ENCODE results near the gene ZNF831. TPM values are rescaled to one million over a fixed set of nuclear protein-coding genes. Genes with fewer than 3 reads are reported as not detected.
A peak's percentile ranks its signal among the peaks of the same experiment; 100 is the strongest.

Gene ZNF831
- total RNA-seq, 4 donors from 2014 or later = 0.20 to 3.8 (median 2.3) TPM

DNA sequence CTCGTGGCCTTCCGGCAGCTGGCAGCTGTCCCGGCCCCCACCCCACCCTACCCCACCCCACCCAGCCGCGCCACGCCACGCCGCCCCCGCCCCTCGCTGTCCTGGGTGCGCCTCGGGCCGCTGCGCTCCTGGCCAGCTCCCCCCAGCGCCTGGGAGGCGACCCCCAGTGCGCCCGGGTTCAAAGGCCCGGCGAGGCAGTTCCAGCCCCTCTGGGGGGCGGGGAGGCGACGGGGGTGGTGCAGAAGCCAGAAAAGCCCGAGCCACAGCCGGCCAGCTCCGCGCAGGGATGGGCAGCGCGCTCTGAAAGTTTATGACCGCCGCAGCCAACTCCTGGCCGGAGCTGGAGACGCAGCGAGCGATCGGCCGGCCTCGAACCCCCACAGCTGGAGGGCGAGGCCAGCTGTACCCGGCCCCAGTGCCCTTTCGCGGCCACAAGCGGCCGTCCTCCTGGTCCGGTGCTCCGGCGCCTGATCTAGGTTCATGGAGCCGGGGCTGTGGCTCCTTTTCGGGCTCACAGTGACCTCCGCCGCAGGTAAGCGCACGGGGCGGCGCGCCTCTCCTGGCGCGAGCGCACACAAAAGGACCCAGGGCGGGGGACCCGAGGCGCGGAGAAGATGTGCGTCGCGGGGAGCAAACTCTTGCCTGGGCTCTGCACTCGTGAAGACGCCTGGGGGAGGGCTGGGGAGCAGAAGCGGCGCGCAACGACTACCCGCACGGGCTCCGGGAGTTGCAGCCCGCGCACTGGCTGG lies 136.9 kb downstream of the ZNF831 start, which contains the start of gene EDN3:
TSS of gene EDN3 (plus strand) at position 279 of the 749 bp plus-strand sequence. CDS start at position 481, 202 bp downstream.
- 8% methylated on average over 38 of the region's 77 CpGs; no CpG with 5 or more reads in 1 of the 2 donors for WGBS, 2 donors (ENCODE audit: low coverage in 1 of 2)
- Histone ChIP-seq H3K9me3 (no peaks in the 10 kb centered on the region), H3K4me3 (peak within 1 kb of the TSS in 3 of 4 donors; percentile 40 to 62 (median 49)), H3K27ac (peak within 1 kb of the TSS; percentile 71 to 86 (median 80)), H3K36me3 (no peaks in the 10 kb centered on the region), H3K4me1 (peaks cover 0 to 15% (median 14%) of the 10 kb centered on the region in 4 donors), H3K27me3 (peaks cover 40% of the 10 kb centered on the region)
- intact Hi-C loops (cut with DNase I; ENCODE audit: low total_unique reads) (no loop called here), in situ Hi-C loops (cut with MboI; ENCODE audit: low pct_ligation_motif_present in 1 of 4, low pct_unique_long_range_greater_than_20kb in 1 of 4, low sequenced_read_pairs in 3 of 4) (no loop called here)
- TF ChIP-seq POLR2AphosphoS5 (IDR thresholded peaks at IDR 0.05) = no peak
- TF ChIP-seq EP300 (IDR thresholded peaks at IDR 0.05; ENCODE audit: low read depth) = no peak
- no peak for TF ChIP-seq POLR2A (IDR thresholded peaks at IDR 0.05)
- TF ChIP-seq, protein P1, sequence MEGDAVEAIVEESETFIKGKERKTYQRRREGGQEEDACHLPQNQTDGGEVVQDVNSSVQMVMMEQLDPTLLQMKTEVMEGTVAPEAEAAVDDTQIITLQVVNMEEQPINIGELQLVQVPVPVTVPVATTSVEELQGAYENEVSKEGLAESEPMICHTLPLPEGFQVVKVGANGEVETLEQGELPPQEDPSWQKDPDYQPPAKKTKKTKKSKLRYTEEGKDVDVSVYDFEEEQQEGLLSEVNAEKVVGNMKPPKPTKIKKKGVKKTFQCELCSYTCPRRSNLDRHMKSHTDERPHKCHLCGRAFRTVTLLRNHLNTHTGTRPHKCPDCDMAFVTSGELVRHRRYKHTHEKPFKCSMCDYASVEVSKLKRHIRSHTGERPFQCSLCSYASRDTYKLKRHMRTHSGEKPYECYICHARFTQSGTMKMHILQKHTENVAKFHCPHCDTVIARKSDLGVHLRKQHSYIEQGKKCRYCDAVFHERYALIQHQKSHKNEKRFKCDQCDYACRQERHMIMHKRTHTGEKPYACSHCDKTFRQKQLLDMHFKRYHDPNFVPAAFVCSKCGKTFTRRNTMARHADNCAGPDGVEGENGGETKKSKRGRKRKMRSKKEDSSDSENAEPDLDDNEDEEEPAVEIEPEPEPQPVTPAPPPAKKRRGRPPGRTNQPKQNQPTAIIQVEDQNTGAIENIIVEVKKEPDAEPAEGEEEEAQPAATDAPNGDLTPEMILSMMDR (IDR thresholded peaks at IDR 0.05) = no peak
- DNase-seq = peak; percentile 60

DNA sequence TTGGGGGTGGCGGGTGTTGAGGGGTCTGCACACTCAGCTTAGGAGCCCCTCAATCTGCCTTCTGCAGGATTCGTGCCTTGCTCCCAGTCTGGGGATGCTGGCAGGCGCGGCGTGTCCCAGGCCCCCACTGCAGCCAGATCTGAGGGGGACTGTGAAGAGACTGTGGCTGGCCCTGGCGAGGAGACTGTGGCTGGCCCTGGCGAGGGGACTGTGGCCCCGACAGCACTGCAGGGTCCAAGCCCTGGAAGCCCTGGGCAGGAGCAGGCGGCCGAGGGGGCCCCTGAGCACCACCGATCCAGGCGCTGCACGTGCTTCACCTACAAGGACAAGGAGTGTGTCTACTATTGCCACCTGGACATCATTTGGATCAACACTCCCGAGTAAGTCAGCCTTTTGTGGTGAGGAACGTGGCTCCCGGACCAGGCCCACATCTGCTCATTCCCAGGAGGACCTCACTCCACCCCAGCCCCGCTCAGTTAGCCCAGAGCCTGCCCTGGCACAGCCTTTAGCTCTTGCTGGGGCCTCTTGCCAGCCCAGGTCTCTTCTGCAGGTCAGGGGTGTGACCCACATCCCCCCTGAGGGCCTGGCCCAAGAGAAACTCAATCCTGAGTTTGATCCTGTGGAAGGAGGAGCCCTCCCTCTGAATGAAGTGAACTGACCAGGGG lies 137.9 kb downstream of the ZNF831 start:
- Histone ChIP-seq H3K36me3 (no peaks in the 10 kb centered on the region), H3K4me3 (peak overlapping the region in 2 of 4 donors; percentile 49 to 62), H3K27ac (no peak overlapping the region), H3K4me1 (peaks cover 0 to 15% (median 14%) of the 10 kb centered on the region in 4 donors), H3K9me3 (no peaks in the 10 kb centered on the region), H3K27me3 (peaks cover 40% of the 10 kb centered on the region)
- intact Hi-C loops (cut with DNase I; ENCODE audit: low total_unique reads) = no loop called here
- DNase-seq = no peak
- TF ChIP-seq POLR2A (IDR thresholded peaks at IDR 0.05) (no peak), EP300 (IDR thresholded peaks at IDR 0.05; ENCODE audit: low read depth) (no peak), POLR2AphosphoS5 (IDR thresholded peaks at IDR 0.05) (no peak)
- TF ChIP-seq, protein P1 (IDR thresholded peaks at IDR 0.05) = no peak
- 81% methylated on average over 9 of the region's 17 CpGs; no CpG with 5 or more reads in 1 of the 2 donors for WGBS, 2 donors (ENCODE audit: low coverage in 1 of 2)
- in situ Hi-C loops (cut with MboI; ENCODE audit: low pct_ligation_motif_present in 1 of 4, low pct_unique_long_range_greater_than_20kb in 1 of 4, low sequenced_read_pairs in 3 of 4) = no loop called here

DNA sequence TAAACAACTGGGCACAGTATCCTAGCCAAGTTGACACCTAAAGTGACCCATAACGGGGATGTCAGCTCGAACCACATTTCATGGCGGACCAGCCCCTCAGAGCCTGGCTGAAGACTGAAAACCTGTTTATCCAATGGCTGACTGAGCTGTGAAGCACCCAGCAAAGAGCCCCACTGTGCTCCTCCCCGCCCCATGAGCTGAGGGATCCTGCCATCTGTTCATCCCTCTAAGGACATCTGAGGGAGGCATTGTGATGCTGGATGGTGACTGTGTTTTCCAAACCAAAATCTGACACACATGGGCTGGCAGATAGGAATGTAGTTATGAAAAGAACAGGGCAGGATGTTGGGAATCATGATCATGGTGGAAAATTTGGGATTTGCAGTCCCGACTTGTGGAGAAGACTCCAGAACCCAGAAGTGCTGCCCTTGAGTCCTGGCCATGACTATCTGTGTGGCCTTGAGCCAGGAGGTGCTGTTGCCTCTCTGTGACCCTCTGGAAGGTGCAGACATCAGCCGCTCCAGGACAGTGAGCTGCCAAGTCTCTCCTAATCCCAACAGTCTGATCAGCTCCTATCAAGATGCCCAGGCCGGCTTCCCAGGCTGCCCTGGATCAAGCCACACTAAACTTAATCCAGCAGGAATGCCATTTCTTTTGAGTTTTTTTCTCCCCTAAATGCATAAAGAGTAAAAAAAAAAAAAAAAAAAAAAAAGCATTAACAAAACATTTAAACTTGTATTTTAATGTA lies 142.5 kb downstream of the ZNF831 start:
- WGBS, 2 donors (ENCODE audit: low coverage in 1 of 2) = 85 to 90% methylated on average over 1 to 5 of the region's 7 CpGs
- Histone ChIP-seq H3K9me3 (no peaks in the 10 kb centered on the region), H3K36me3 (no peaks in the 10 kb centered on the region), H3K4me3 (no peak overlapping the region), H3K27ac (no peak overlapping the region), H3K4me1 (peaks cover 0 to 31% (median 20%) of the 10 kb centered on the region in 4 donors), H3K27me3 (peaks cover 21% of the 10 kb centered on the region)
- no peak for TF ChIP-seq EP300 (IDR thresholded peaks at IDR 0.05; ENCODE audit: low read depth)
- TF ChIP-seq, protein P1 (IDR thresholded peaks at IDR 0.05) = no peak
- no peak for TF ChIP-seq POLR2AphosphoS5 (IDR thresholded peaks at IDR 0.05)
- TF ChIP-seq POLR2A (IDR thresholded peaks at IDR 0.05) = no peak
- DNase-seq = no peak
- intact Hi-C loops (cut with DNase I; ENCODE audit: low total_unique reads) = no loop called here
- in situ Hi-C loops (cut with MboI; ENCODE audit: low pct_ligation_motif_present in 1 of 4, low pct_unique_long_range_greater_than_20kb in 1 of 4, low sequenced_read_pairs in 3 of 4) = no loop called here

- H3K4me1 ChIP-seq = peaks cover 0 to 26% (median 16%) of the 10 kb centered on the region in 4 donors
- WGBS, 2 donors (ENCODE audit: low coverage in 1 of 2) = 82 to 84% methylated on average over 2 to 3 of the region's 3 CpGs
- H3K36me3 ChIP-seq = no peaks in the 10 kb centered on the region
- peaks cover 10% of the 10 kb centered on the region for H3K27me3 ChIP-seq
- DNase-seq = no peak
- intact Hi-C loops (cut with DNase I; ENCODE audit: low total_unique reads) = no loop called here
- H3K4me3 ChIP-seq = no peak overlapping the region
- TF ChIP-seq POLR2AphosphoS5 (IDR thresholded peaks at IDR 0.05) (no peak), EP300 (IDR thresholded peaks at IDR 0.05; ENCODE audit: low read depth) (no peak), POLR2A (IDR thresholded peaks at IDR 0.05) (no peak)
- TF ChIP-seq, protein P1 (IDR thresholded peaks at IDR 0.05) = no peak
- peak overlapping the region in 3 of 4 donors; percentile 79 to 83 (median 80) for H3K27ac ChIP-seq
- in situ Hi-C loops (cut with MboI; ENCODE audit: low pct_ligation_motif_present in 1 of 4, low pct_unique_long_range_greater_than_20kb in 1 of 4, low sequenced_read_pairs in 3 of 4) = no loop called here
- H3K9me3 ChIP-seq = no peaks in the 10 kb centered on the region
Measured at GRCh38 chr20:59307270-59307669, 143.6 kb downstream of the ZNF831 start.
